Gastroesophageal sphincter (tissue), 4 donors: ENCODE results near the gene OXSR1. TPM values are rescaled to one million over a fixed set of nuclear protein-coding genes. Genes with fewer than 3 reads are reported as not detected.

Experiments used
- ATAC-seq: fragments of 150-250 bp; one replicate; pipeline ENCODE4 v1.9.1; 2016; ENCODE audit warnings: mild to moderate bottlenecking, moderate library complexity
- H3K27ac ChIP-seq, 4 donors: fragments of 200-600 bp; sonication (generic) in 3 of 4; 1 replicate in 3 of 4; 2 replicates in 1 of 4; pipeline ENCODE4 v1.5.1; 2016 to 2019
- H3K27me3 ChIP-seq: fragments of 200-600 bp; sonication (generic); one replicate; pipeline ENCODE4 v1.5.1; 2019
- H3K36me3 ChIP-seq, 2 donors: fragments of 200-600 bp; sonication (generic); one replicate each; pipeline ENCODE4 v1.5.1; 2019; ENCODE audit warnings: control low read depth in 1 of 2
- H3K4me1 ChIP-seq, 3 donors: fragments of 200-600 bp; sonication (generic); 1 replicate in 2 of 3; 2 replicates in 1 of 3; pipeline ENCODE4 v1.5.1; 2016 to 2019; ENCODE audit warnings: control low read depth in 2 of 3
- H3K4me3 ChIP-seq, 2 donors: fragments of 200-600 bp; sonication (generic); one replicate each; pipeline ENCODE4 v1.5.1; 2019; ENCODE audit warnings: mild to moderate bottlenecking in 1 of 2, moderate library complexity in 1 of 2
- H3K9me3 ChIP-seq, 3 donors: fragments of 200-600 bp; sonication (generic); one replicate each; pipeline ENCODE4 v1.5.1; 2017 to 2019; ENCODE audit warnings: control low read depth in 2 of 3
- CTCF ChIP-seq, 4 experiments: fragments of 200-600 bp in 2 of 4; fragments of 450-650 bp in 2 of 4; sonication (generic) in 1 of 4; IDR thresholded peaks; one replicate each; pipeline ENCODE4 v1.5.1; 2017 to 2019; ENCODE audit warnings: antibody characterized with exemption in 4 of 4, mild to moderate bottlenecking in 2 of 4, moderate library complexity in 2 of 4
- EP300 ChIP-seq: sonication (generic); formaldehyde crosslinking; IDR thresholded peaks from one replicate; pipeline ENCODE4 v1.6.1; 2017; ENCODE audit warnings: antibody characterized with exemption, mild to moderate bottlenecking
- POLR2A ChIP-seq, 2 donors: fragments of 450-650 bp; IDR thresholded peaks; one replicate each; pipeline ENCODE4 v1.6.1; 2017; ENCODE audit warnings: antibody characterized with exemption in 2 of 2, mild to moderate bottlenecking in 2 of 2, moderate library complexity in 1 of 2
- POLR2AphosphoS5 ChIP-seq: sonication (generic); formaldehyde crosslinking; IDR thresholded peaks from one replicate; pipeline ENCODE4 v1.6.1; 2017; ENCODE audit warnings: antibody characterized with exemption
- WGBS, 2 donors: methylation state at CpG; one replicate each; pipeline ENCODE4 v1.1.5; 2018; ENCODE audit warnings: low coverage in 1 of 2; 5-methylcytosine and 5-hydroxymethylcytosine counted together
- total RNA-seq, 4 donors: library from RNA; depleted of rRNA; stranded (reverse); fragments of >200 nt; gene quantifications; one replicate each; pipeline ENCODE4 v1.1.0, GENCODE V29; 2016

The OXSR1 gene
- total RNA-seq, 4 donors from 2014 or later, result 29.5 to 41.0 (median 34.3) TPM

- peaks cover 0 to 51% of the 10 kb centered on the region in 2 donors for H3K36me3 ChIP-seq
- peak overlapping the region; percentile 87 to 96 (median 93) for H3K27ac ChIP-seq
- H3K4me1 ChIP-seq, result peaks cover 5 to 58% (median 21%) of the 10 kb centered on the region in 3 donors
- TF ChIP-seq EP300 (no peak), CTCF (IDR thresholded peaks at IDR 0.05) (peak in 2 of 4 experiments; percentile 5 to 18)
- peak; percentile 46 for ATAC-seq
- H3K9me3 ChIP-seq, result no peaks in the 10 kb centered on the region
- H3K27me3 ChIP-seq, result no peaks in the 10 kb centered on the region
- 18 to 23% methylated on average over 7 to 8 of the region's 22 CpGs for WGBS, 2 donors
- H3K4me3 ChIP-seq, result peak overlapping the region; percentile 76 to 96
Observed at GRCh38 chr3:38137615-38138348, 27.6 kb upstream of the OXSR1 start.

DNA sequence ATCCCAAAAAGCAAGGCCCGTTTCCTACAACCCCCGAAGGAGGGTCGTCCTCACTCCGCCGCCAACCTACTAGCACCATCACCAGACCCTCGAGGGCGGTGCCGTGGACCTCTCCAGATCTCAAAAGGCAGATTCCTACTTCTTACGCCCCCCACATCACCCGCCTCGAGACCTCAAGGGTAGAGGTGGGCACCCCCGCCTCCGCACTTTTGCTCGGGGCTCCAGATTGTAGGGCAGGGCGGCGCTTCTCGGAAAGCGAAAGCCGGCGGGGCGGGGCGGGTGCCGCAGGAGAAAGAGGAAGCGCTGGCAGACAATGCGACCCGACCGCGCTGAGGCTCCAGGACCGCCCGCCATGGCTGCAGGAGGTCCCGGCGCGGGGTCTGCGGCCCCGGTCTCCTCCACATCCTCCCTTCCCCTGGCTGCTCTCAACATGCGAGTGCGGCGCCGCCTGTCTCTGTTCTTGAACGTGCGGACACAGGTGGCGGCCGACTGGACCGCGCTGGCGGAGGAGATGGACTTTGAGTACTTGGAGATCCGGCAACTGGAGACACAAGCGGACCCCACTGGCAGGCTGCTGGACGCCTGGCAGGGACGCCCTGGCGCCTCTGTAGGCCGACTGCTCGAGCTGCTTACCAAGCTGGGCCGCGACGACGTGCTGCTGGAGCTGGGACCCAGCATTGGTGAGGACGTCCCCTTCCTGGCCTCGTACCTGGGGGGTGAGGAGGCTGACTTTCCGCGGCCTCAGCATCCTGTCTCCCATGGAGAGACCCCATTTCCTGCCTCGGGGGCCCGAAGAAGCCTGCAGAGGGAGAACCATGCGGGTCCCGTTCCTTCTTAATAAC is 26.8 kb upstream of the OXSR1 start, which contains the start of gene MYD88:
MYD88 (plus strand) TSS at position 313 of the 842 bp plus-strand sequence; CDS start at position 353, 40 bp downstream.
- Histone ChIP-seq H3K4me1 (peaks cover 5 to 56% (median 21%) of the 10 kb centered on the region in 3 donors), H3K27me3 (no peaks in the 10 kb centered on the region), H3K36me3 (peaks cover 0 to 43% of the 10 kb centered on the region in 2 donors), H3K4me3 (peak within 1 kb of the TSS; percentile 76 to 96), H3K9me3 (no peaks in the 10 kb centered on the region), H3K27ac (peak within 1 kb of the TSS; percentile 87 to 96 (median 93))
- 0 to 10% methylated on average over 2 of the region's 65 CpGs for WGBS, 2 donors
- TF ChIP-seq POLR2A (IDR thresholded peaks at IDR 0.05), result peak; percentile 52 to 66
- peak; percentile 53 for TF ChIP-seq POLR2AphosphoS5
- TF ChIP-seq EP300, result no peak
- peak in 1 of 4 experiments; percentile 7 for TF ChIP-seq CTCF (IDR thresholded peaks at IDR 0.05)
- peak; percentile 40 for ATAC-seq

DNA sequence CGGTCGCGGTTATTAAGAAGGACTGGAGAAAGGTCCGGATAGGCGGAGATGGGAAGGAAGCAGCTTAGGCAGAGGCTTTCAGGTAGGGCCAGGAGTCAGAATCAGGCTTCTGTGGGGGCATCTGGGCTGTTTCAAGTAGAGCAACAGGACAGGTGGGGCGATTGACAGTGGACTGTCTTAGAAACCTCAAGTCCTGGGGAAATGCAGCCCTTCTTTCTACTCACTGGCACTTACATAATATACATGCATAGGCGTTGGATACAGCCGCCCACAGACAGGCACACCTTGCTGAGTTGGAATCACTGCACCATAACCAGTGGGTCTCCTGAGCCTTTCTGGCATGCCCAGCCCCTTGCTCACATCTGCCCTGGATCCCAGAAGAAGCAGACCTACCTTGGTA is 26.1 kb upstream of the OXSR1 start:
- no peak for ATAC-seq
- Histone ChIP-seq H3K4me3 (peak overlapping the region; percentile 76 to 96), H3K4me1 (peaks cover 5 to 49% (median 21%) of the 10 kb centered on the region in 3 donors), H3K36me3 (peaks cover 0 to 37% of the 10 kb centered on the region in 2 donors), H3K27ac (peak overlapping the region; percentile 87 to 96 (median 93)), H3K27me3 (no peaks in the 10 kb centered on the region), H3K9me3 (no peaks in the 10 kb centered on the region)
- TF ChIP-seq EP300, result no peak
- no peak for TF ChIP-seq POLR2A (IDR thresholded peaks at IDR 0.05)
- TF ChIP-seq CTCF (IDR thresholded peaks at IDR 0.05), result no peak
- TF ChIP-seq POLR2AphosphoS5, result no peak
- WGBS, 2 donors, result 12% methylated on average over 8 of the region's 8 CpGs; no CpG with 5 or more reads in 1 of the 2 donors

DNA sequence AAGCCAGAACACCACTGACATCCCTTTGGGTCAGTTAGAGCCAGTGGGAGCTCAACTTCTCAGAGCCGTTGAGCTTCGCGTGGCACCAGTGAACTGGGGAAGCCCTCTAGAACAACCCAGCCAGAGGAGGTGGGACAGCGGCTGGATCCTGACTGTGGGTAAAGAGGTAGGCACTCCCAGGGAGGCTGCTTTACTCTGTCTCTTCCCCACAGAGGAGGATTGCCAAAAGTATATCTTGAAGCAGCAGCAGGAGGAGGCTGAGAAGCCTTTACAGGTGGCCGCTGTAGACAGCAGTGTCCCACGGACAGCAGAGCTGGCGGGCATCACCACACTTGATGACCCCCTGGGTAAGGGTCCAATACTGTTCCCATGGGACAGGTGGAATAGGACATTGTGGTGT is 25.7 kb upstream of the OXSR1 start:
- peaks cover 0 to 32% of the 10 kb centered on the region in 2 donors for H3K36me3 ChIP-seq
- TF ChIP-seq POLR2A (IDR thresholded peaks at IDR 0.05) (no peak), CTCF (IDR thresholded peaks at IDR 0.05) (no peak), EP300 (no peak), POLR2AphosphoS5 (no peak)
- H3K27ac ChIP-seq, result peak overlapping the region in 3 of 4 donors; percentile 87 to 96 (median 94)
- H3K4me1 ChIP-seq, result peaks cover 5 to 45% (median 18%) of the 10 kb centered on the region in 3 donors
- no peaks in the 10 kb centered on the region for H3K9me3 ChIP-seq
- no peak for ATAC-seq
- 80% methylated on average over 3 of the region's 7 CpGs; no CpG with 5 or more reads in 1 of the 2 donors for WGBS, 2 donors
- no peaks in the 10 kb centered on the region for H3K27me3 ChIP-seq
- H3K4me3 ChIP-seq, result peak overlapping the region; percentile 76 to 96
